Measurements from ENCODE around the gene EEF1AKMT1.
A peak's percentile ranks its signal among the peaks of the same experiment; 100 is the strongest.

EEF1AKMT1 gene

DNA sequence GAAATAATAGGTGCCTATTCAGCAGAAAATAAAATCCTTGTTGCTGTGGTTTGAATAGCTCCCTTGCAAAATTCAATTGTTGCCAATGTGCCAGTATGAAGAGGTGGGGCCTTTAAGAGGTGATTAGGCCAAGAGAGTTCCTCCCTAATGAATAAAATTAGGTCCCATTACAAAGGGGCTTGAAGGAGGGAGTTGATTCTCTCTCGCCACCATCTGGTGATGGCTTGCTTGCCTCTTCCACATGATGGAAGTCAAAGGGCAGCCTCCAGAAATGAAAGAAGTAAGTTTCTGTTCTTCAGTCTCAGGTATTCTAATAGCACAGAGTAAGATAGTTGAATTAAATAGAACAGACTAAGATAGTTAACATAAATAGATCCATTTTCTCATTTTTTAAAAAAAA is 3.0 kb upstream of the EEF1AKMT1 start:
- H3K4me3 ChIP-seq (ENCODE audit: low read depth, low read length) = no peak overlapping the region
- in situ Hi-C loops (cut with HindIII; ENCODE audit: low pct_ligation_motif_present, low sequenced_read_pairs) = no loop called here
- TF ChIP-seq, protein P1, sequence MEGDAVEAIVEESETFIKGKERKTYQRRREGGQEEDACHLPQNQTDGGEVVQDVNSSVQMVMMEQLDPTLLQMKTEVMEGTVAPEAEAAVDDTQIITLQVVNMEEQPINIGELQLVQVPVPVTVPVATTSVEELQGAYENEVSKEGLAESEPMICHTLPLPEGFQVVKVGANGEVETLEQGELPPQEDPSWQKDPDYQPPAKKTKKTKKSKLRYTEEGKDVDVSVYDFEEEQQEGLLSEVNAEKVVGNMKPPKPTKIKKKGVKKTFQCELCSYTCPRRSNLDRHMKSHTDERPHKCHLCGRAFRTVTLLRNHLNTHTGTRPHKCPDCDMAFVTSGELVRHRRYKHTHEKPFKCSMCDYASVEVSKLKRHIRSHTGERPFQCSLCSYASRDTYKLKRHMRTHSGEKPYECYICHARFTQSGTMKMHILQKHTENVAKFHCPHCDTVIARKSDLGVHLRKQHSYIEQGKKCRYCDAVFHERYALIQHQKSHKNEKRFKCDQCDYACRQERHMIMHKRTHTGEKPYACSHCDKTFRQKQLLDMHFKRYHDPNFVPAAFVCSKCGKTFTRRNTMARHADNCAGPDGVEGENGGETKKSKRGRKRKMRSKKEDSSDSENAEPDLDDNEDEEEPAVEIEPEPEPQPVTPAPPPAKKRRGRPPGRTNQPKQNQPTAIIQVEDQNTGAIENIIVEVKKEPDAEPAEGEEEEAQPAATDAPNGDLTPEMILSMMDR (IDR thresholded peaks at IDR 0.05; ENCODE audit: low read depth, low read length, missing control alignments) = no peak
- no peak for DNase-seq
- H3K27ac ChIP-seq = no peak overlapping the region
- H3K36me3 ChIP-seq (replicated peaks) = no peaks in the 10 kb centered on the region
- H3K27me3 ChIP-seq (replicated peaks) = no peaks in the 10 kb centered on the region

DNA sequence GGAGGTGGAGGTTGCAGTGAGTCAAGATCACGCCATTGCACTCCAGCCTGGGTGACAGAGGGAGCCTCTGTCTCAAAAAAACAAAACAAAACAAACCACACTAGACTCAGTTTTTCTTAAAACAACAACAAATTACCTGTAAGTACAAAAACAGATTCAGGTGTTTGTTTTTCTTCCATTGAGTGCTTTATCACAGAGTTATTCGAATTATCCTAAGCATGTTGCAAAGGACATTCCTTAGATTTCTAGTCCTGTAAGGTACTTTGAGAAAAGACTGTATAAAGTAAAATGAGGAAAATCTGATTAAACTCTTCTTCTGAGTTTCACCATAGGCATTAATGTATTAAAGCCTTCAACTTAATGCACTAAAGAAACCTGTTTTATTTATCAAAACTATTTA is 2.2 kb upstream of the EEF1AKMT1 start:
- in situ Hi-C loops (cut with HindIII; ENCODE audit: low pct_ligation_motif_present, low sequenced_read_pairs) = no loop called here
- Histone ChIP-seq H3K27ac (no peak overlapping the region), H3K36me3 (replicated peaks) (no peaks in the 10 kb centered on the region), H3K4me3 (ENCODE audit: low read depth, low read length) (no peak overlapping the region), H3K27me3 (replicated peaks) (no peaks in the 10 kb centered on the region)
- DNase-seq = no peak
- TF ChIP-seq, protein P1 (IDR thresholded peaks at IDR 0.05; ENCODE audit: low read depth, low read length, missing control alignments) = no peak

DNA sequence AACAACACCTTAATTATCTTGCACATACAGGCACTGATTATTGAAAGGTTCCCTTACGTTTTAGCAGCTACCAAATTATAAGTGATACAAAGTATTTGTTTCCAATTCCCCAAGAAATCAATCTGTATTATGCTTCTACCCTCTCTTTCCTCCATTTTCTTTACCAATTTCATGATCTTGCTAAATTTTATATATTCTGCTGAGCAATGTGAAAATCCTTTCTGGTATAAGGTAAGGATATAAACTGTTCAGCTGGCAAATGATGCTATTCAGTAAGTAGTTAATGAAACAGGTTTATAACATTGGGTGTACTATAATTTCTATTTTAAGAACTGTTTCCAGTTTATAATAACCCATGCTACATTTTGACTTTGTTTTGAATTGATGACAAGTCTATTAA is 985 bp upstream of the EEF1AKMT1 start:
- no peak overlapping the region for H3K4me3 ChIP-seq (ENCODE audit: low read depth, low read length)
- TF ChIP-seq, protein P1 (IDR thresholded peaks at IDR 0.05; ENCODE audit: low read depth, low read length, missing control alignments) = no peak
- in situ Hi-C loops (cut with HindIII; ENCODE audit: low pct_ligation_motif_present, low sequenced_read_pairs) = no loop called here
- no peak overlapping the region for H3K27ac ChIP-seq
- no peaks in the 10 kb centered on the region for H3K27me3 ChIP-seq (replicated peaks)
- no peaks in the 10 kb centered on the region for H3K36me3 ChIP-seq (replicated peaks)
- no peak for DNase-seq

DNA sequence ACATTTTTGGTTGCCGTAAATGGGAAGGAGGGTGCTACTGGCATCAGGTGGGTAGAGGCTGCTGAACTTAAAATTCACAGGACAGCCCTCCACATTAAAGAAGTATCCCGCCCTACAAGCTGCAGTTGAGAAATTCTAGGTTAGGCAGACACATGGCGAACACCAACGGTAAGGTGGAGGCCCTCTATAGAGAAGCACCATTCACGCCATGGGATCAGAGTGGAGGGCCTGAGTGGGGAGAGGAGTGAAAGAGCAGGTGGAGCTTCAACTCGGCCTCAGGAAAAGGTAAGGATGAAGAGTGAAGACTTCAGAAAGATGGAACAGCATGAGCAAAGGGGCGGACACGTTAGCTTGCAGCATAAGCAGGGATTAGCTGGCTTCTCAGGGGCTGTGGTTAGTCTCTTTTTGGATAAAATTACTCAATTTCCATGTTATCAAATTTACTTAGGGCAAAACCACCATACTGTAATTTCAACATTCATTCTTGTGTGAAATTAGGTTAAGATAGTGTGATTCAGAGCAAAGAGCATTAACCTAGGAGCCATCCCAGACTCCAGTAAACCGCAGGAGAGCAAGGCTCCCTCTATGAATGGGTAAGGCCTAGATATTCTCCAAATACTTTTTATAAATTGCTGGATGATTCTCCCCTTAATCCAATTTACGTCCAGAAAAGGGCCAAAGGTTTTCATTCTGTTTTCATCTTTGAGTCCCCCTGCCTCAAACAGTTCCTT is 1.2 kb downstream of the EEF1AKMT1 start:
- in situ Hi-C loops (cut with HindIII; ENCODE audit: low pct_ligation_motif_present, low sequenced_read_pairs) = no loop called here
- H3K4me3 ChIP-seq (ENCODE audit: low read depth, low read length) = peak overlapping the region; percentile 72
- TF ChIP-seq, protein P1 (IDR thresholded peaks at IDR 0.05; ENCODE audit: low read depth, low read length, missing control alignments) = no peak
- no peaks in the 10 kb centered on the region for H3K36me3 ChIP-seq (replicated peaks)
- peak overlapping the region; percentile 84 for H3K27ac ChIP-seq
- H3K27me3 ChIP-seq (replicated peaks) = no peaks in the 10 kb centered on the region
- no peak for DNase-seq

DNA sequence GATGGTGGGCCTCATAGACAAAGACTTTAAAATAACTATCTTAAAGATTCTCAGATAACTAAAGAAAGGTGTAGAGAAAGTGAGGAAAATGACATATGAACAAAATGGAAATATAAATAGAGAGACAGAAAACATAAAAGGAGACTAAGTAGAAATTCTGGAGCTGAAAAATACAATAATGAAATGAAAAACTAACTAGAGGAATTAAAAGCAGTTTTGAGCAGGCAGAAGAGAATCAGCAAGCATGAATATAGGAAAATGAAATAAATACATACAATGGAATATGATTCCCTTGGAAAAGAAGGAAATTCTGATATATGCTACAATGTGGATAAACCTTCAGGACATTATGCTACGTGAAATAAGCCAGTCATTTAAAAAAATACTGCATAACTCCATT is 3.9 kb downstream of the EEF1AKMT1 start:
- no peak for DNase-seq
- no peak overlapping the region for H3K27ac ChIP-seq
- no peaks in the 10 kb centered on the region for H3K27me3 ChIP-seq (replicated peaks)
- TF ChIP-seq, protein P1 (IDR thresholded peaks at IDR 0.05; ENCODE audit: low read depth, low read length, missing control alignments) = no peak
- H3K4me3 ChIP-seq (ENCODE audit: low read depth, low read length) = no peak overlapping the region
- no peaks in the 10 kb centered on the region for H3K36me3 ChIP-seq (replicated peaks)
- in situ Hi-C loops (cut with HindIII; ENCODE audit: low pct_ligation_motif_present, low sequenced_read_pairs) = no loop called here

DNA sequence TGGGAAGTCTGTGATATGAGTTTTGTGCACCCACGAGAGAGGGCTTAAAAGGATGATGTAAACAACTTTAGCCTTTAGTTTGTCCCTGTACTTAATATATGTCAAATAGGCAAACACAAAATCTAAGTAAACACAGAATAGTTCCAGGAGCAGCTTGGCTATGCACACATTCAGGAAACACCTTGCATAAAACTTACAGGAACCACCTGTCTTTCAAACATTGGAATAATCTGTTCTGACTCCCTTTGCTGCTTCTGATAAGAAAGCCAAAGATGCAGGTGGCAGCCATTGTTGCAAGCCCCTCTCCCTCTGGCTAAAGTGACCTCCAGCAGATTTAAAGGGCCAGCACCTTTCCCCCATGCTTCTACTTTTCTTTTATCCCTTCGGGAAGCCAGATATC is 4.7 kb downstream of the EEF1AKMT1 start:
- H3K4me3 ChIP-seq (ENCODE audit: low read depth, low read length) = no peak overlapping the region
- no peaks in the 10 kb centered on the region for H3K27me3 ChIP-seq (replicated peaks)
- no peaks in the 10 kb centered on the region for H3K36me3 ChIP-seq (replicated peaks)
- TF ChIP-seq, protein P1 (IDR thresholded peaks at IDR 0.05; ENCODE audit: low read depth, low read length, missing control alignments) = no peak
- in situ Hi-C loops (cut with HindIII; ENCODE audit: low pct_ligation_motif_present, low sequenced_read_pairs) = no loop called here
- no peak for DNase-seq
- no peak overlapping the region for H3K27ac ChIP-seq
